HepG2 (cell line): ENCODE results near the gene MAN2B2. TPM values are rescaled to one million over a fixed set of nuclear protein-coding genes. Genes with fewer than 3 reads are reported as not detected.

Experiments
- ATAC-seq: fragments of 200-7000 bp; cut with Tn5 transposase; 3 replicates; pipeline ENCODE4 v1.9.1; 2020; ENCODE audit warnings: mild to moderate bottlenecking, moderate library complexity
- BruUV-seq: library from RNA; stranded (reverse); fragments of 400-500 nt; replicated peaks from 2 replicates; lab custom pipeline; 2021; lab: Mats Ljungman, UMichigan
- CTCF ChIA-PET: fragments of 300-600 bp; formaldehyde crosslinking; extraction: SDS; loops from one replicate; lab custom pipeline; 2021; ENCODE audit warnings: low total read pairs, inconsistent platforms, low intra/inter-chr PET ratio; lab: Yijun Ruan, JAX
- POLR2A ChIA-PET: fragments of 350-600 bp; sonication (Branson Sonifier 250); formaldehyde crosslinking; loops from one replicate; lab custom pipeline; 2020; ENCODE audit warnings: antibody characterized with exemption, inconsistent platforms; lab: Yijun Ruan, JAX
- DNase-seq: peaks from one replicate; pipeline ENCODE4 v3.0.0-alpha.2; 2015; ENCODE audit warnings: low spot score
- FAIRE-seq: peaks from 3 replicates; lab custom pipeline; 2011; peaks lifted over from hg19 to GRCh38; lab: Jason Lieb, UNC
- H2AFZ ChIP-seq: one replicate; pipeline ENCODE4 v1.6.1; 2011; ENCODE audit warnings: low read length, inconsistent platforms
- H3K27ac ChIP-seq: fragments of 300-600 bp; 3 replicates; pipeline ENCODE4 v1.8.0; 2011; ENCODE audit warnings: mixed run types, mild to moderate bottlenecking, mixed read lengths, low read length, inconsistent platforms; ENCODE audit not compliant: insufficient read depth; ENCODE audit errors: extremely low read length
- H3K27me3 ChIP-seq, 2 experiments: fragments of 200-600 bp in 1 of 2; 2 replicates in 1 of 2; 3 replicates in 1 of 2; pipeline versions ENCODE4 v1.6.0 to v1.8.0; 2011; ENCODE audit warnings: low read length in 2 of 2, mild to moderate bottlenecking in 2 of 2, moderate library complexity in 2 of 2, inconsistent platforms in 1 of 2; ENCODE audit not compliant: insufficient read depth in 2 of 2, control insufficient read depth in 1 of 2
- H3K36me3 ChIP-seq, 2 experiments: fragments of 200-600 bp in 1 of 2; replicated peaks in 1 of 2; 2 replicates in 1 of 2; 3 replicates in 1 of 2; pipeline versions ENCODE4 v1.5.1 to v1.8.0; 2011; ENCODE audit warnings: low read length in 2 of 2, inconsistent platforms in 1 of 2; ENCODE audit not compliant: insufficient read depth in 2 of 2, control insufficient read depth in 1 of 2
- H3K4me1 ChIP-seq: 2 replicates; pipeline ENCODE4 v1.5.1; 2012; ENCODE audit warnings: low read length, inconsistent platforms; ENCODE audit not compliant: insufficient read depth
- H3K4me2 ChIP-seq: 2 replicates; pipeline ENCODE4 v1.6.0; 2011; ENCODE audit warnings: low read depth, low read length, inconsistent platforms
- H3K4me3 ChIP-seq, 3 experiments: fragments of 200-600 bp in 1 of 3; sonication (generic), shearing (Covaris generic) in 1 of 3; replicated peaks in 1 of 3; 2 replicates each; pipeline ENCODE4 v1.5.1; 2011 to 2016; ENCODE audit warnings: low read length in 3 of 3, inconsistent platforms in 2 of 3, low read depth in 2 of 3, mild to moderate bottlenecking in 2 of 3, control low read depth in 1 of 3, mixed read lengths in 1 of 3; ENCODE audit not compliant: insufficient read depth in 1 of 3
- H3K79me2 ChIP-seq: one replicate; pipeline ENCODE4 v1.6.1; 2011; ENCODE audit warnings: low read length, inconsistent platforms; ENCODE audit not compliant: insufficient read depth
- H3K9ac ChIP-seq: 2 replicates; pipeline ENCODE4 v1.6.0; 2011; ENCODE audit warnings: mild to moderate bottlenecking, low read depth, low read length, inconsistent platforms; ENCODE audit not compliant: insufficient read depth
- H3K9me3 ChIP-seq: 2 replicates; pipeline ENCODE4 v1.5.1; 2012; ENCODE audit warnings: mild to moderate bottlenecking, low read length
- H4K20me1 ChIP-seq: 2 replicates; pipeline ENCODE4 v1.6.0; 2011; ENCODE audit warnings: inconsistent platforms, mild to moderate bottlenecking, low read length, moderate library complexity; ENCODE audit not compliant: insufficient read depth
- CENPT ChIP-seq: sonication (generic); formaldehyde crosslinking; IDR thresholded peaks from 2 replicates; pipeline ENCODE4 v1.8.0; 2022; ENCODE audit warnings: low read depth, mild to moderate bottlenecking, moderate library complexity, missing genetic modification reagents
- FOXP1 ChIP-seq, 2 experiments: fragments of 450-650 bp in 1 of 2; IDR thresholded peaks; 2 replicates each; pipeline ENCODE4 v1.6.1; 2017 to 2018; ENCODE audit warnings: antibody characterized with exemption in 1 of 2
- KAT8 ChIP-seq: IDR thresholded peaks from 2 replicates; pipeline ENCODE4 v1.6.1; 2016; ENCODE audit warnings: missing genetic modification reagents, missing compliant biosample characterization
- LRRFIP1 ChIP-seq: sonication (generic); formaldehyde crosslinking; conservative IDR thresholded peaks from 2 replicates; pipeline ENCODE4 v1.4.0; 2020; ENCODE audit warnings: missing genetic modification reagents
- SALL1 ChIP-seq: sonication (generic); formaldehyde crosslinking; IDR thresholded peaks from 2 replicates; pipeline ENCODE4 v1.8.0; 2022; ENCODE audit warnings: mild to moderate bottlenecking, missing genetic modification reagents
- SATB2 ChIP-seq: sonication (generic); formaldehyde crosslinking; IDR thresholded peaks from 2 replicates; pipeline ENCODE4 v1.5.0; 2020; ENCODE audit warnings: missing genetic modification reagents
- SIX4 ChIP-seq: sonication (generic); formaldehyde crosslinking; IDR thresholded peaks from 2 replicates; pipeline ENCODE4 v1.4.0; 2020; ENCODE audit warnings: missing genetic modification reagents
- SOX6 ChIP-seq, 2 experiments: fragments of 450-650 bp in 1 of 2; sonication (generic) in 1 of 2; formaldehyde crosslinking in 1 of 2; IDR thresholded peaks; 2 replicates each; pipeline versions ENCODE4 v1.4.0 to v1.6.1; 2017 to 2020; ENCODE audit warnings: antibody characterized with exemption in 1 of 2, mild to moderate bottlenecking in 1 of 2, missing genetic modification reagents in 1 of 2
- SP1 ChIP-seq, 2 experiments: fragments of 450-650 bp in 1 of 2; sonication (generic) in 1 of 2; formaldehyde crosslinking in 1 of 2; IDR thresholded peaks; 2 replicates each; pipeline versions ENCODE4 v1.4.0 to v1.6.1; 2016 to 2020; ENCODE audit warnings: missing genetic modification reagents in 1 of 2
- SP4 ChIP-seq: sonication (generic); formaldehyde crosslinking; IDR thresholded peaks from 2 replicates; pipeline ENCODE4 v1.8.1; 2023; ENCODE audit warnings: mild to moderate bottlenecking, missing genetic modification reagents
- THYN1 ChIP-seq: sonication (generic); formaldehyde crosslinking; IDR thresholded peaks from 2 replicates; pipeline ENCODE4 v1.8.1; 2023; ENCODE audit warnings: low read depth, mild to moderate bottlenecking, moderate library complexity, missing genetic modification reagents, borderline replicate concordance
- ZBTB2 ChIP-seq: sonication (generic); formaldehyde crosslinking; IDR thresholded peaks from 2 replicates; pipeline ENCODE4 v1.8.0; 2022; ENCODE audit warnings: low read depth, missing genetic modification reagents
- ZBTB8A ChIP-seq: sonication (generic); formaldehyde crosslinking; IDR thresholded peaks from 2 replicates; pipeline ENCODE4 v1.4.0; 2020; ENCODE audit warnings: mild to moderate bottlenecking, low read depth, missing genetic modification reagents, borderline replicate concordance
- ZNF224 ChIP-seq: sonication (generic); formaldehyde crosslinking; IDR thresholded peaks from 2 replicates; pipeline ENCODE4 v1.5.0; 2020; ENCODE audit warnings: mild to moderate bottlenecking, missing genetic modification reagents
- ZNF253 ChIP-seq: sonication (generic); formaldehyde crosslinking; IDR thresholded peaks from 2 replicates; pipeline ENCODE4 v1.8.0; 2022; ENCODE audit warnings: mild to moderate bottlenecking, missing genetic modification reagents, borderline replicate concordance
- ZNF432 ChIP-seq: sonication (generic); formaldehyde crosslinking; IDR thresholded peaks from 2 replicates; pipeline ENCODE4 v1.5.0; 2020; ENCODE audit warnings: missing genetic modification reagents, mild to moderate bottlenecking, borderline replicate concordance
- ZNF574 ChIP-seq: sonication (generic); formaldehyde crosslinking; IDR thresholded peaks from 2 replicates; pipeline ENCODE4 v1.4.0; 2020; ENCODE audit warnings: missing genetic modification reagents
- ZNF580 ChIP-seq: IDR thresholded peaks from 2 replicates; pipeline ENCODE4 v1.6.1; 2016; ENCODE audit warnings: low read depth, borderline replicate concordance
- ZNF674 ChIP-seq: sonication (generic); formaldehyde crosslinking; IDR thresholded peaks from 2 replicates; pipeline ENCODE4 v1.5.0; 2020; ENCODE audit warnings: low read depth, mild to moderate bottlenecking, missing genetic modification reagents
- WGBS: methylation state at CpG from one replicate; pipeline ENCODE4 v1.1.6; 2017; ENCODE audit warnings: low lambda C conversion rate; 5-methylcytosine and 5-hydroxymethylcytosine counted together
- in situ Hi-C: cut with HindIII; loops from 2 replicates; pipeline ENCODE4 v1.10.0; 2017; ENCODE audit warnings: low pct_unique_long_range_greater_than_20kb; ENCODE audit not compliant: extremely low pct_ligation_motif_present
- intact Hi-C: fragments of 100-400 bp; cut with micrococcal nuclease; formaldehyde crosslinking; loops from one replicate; pipeline ENCODE4 v1.10.0; 2022; ENCODE audit not compliant: unreplicated experiment
- polyA plus RNA-seq, 8 experiments: library from polyadenylated mRNA; depleted of rRNA in 3 of 8; stranded (reverse) in 7 of 8; unstranded in 1 of 8; fragments of >200 nt; fragmentation: Illumina TruSeq in 4 of 8; extraction: Trizol in 4 of 8; gene quantifications; 2 replicates each; pipeline versions ENCODE4 v1.2.1 to v1.2.3, GENCODE V29; 2011 to 2016; ENCODE audit warnings: low read depth in 4 of 8, missing spikeins in 1 of 8, mixed read lengths in 1 of 8; ENCODE audit not compliant: insufficient read depth in 1 of 8
- total RNA-seq, 5 experiments: library from RNA; depleted of rRNA; stranded (reverse); fragments of >200 nt; fragmentation: Illumina TruSeq; extraction: Trizol; gene quantifications; 2 replicates each; pipeline ENCODE4 v1.2.3, GENCODE V29; 2016; ENCODE audit warnings: low read depth in 1 of 5

MAN2B2 gene
- total and polyA plus RNA-seq, 2 of the 13 experiments (the other 11 are each of a cell fraction or from before 2014, with no cell fraction given) = 4.8 to 5.4 TPM

GRCh38 chr4:6619116-6619465 is 44.1 kb downstream of the MAN2B2 start:
- TF ChIP-seq SOX6 (IDR thresholded peaks at IDR 0.05) = no peak
- TF ChIP-seq SOX6 (CRISPR knock-in tag; IDR thresholded peaks at IDR 0.05) = no peak
- no peak for TF ChIP-seq LRRFIP1
- TF ChIP-seq ZBTB8A (CRISPR knock-in tag) = no peak
- no peak for TF ChIP-seq THYN1
- no peak for TF ChIP-seq SIX4 (CRISPR knock-in tag)
- TF ChIP-seq ZBTB2 (CRISPR knock-in tag) = no peak
- TF ChIP-seq ZNF224 = no peak
- TF ChIP-seq KAT8 (CRISPR knock-in tag) = no peak
- no peak for TF ChIP-seq FOXP1 (IDR thresholded peaks at IDR 0.05)
- TF ChIP-seq FOXP1 (CRISPR knock-in tag; IDR thresholded peaks at IDR 0.05) = no peak
- no peak for TF ChIP-seq SP1 (IDR thresholded peaks at IDR 0.05)
- no peak for TF ChIP-seq SP1 (CRISPR knock-in tag; IDR thresholded peaks at IDR 0.05)
- no peak for TF ChIP-seq ZNF253 (CRISPR knock-in tag)
- no peak for TF ChIP-seq ZNF574
- no peak for TF ChIP-seq SALL1 (CRISPR knock-in tag)
- no peak for TF ChIP-seq ZNF674
- TF ChIP-seq CENPT (CRISPR knock-in tag) = no peak
- no peak for TF ChIP-seq ZNF580 (CRISPR knock-in tag)
- TF ChIP-seq SATB2 (CRISPR knock-in tag) = no peak
- no peak for TF ChIP-seq SP4
- TF ChIP-seq ZNF432 (CRISPR knock-in tag) = no peak
- Histone ChIP-seq H3K9me3 (no peaks in the 10 kb centered on the region), H3K27me3 (no peaks in the 10 kb centered on the region; a peak in 1 of 5 replicates), H2AFZ (no peak overlapping the region), H3K4me3 (no peak overlapping the region), H4K20me1 (no peaks in the 10 kb centered on the region), H3K4me2 (no peak overlapping the region), H3K79me2 (no peaks in the 10 kb centered on the region), H3K9ac (no peak overlapping the region), H3K4me1 (no peaks in the 10 kb centered on the region), H3K36me3 (peaks cover 2 to 5% of the 10 kb centered on the region in 2 experiments; a peak in 3 of 5 replicates), H3K27ac (no peak overlapping the region)
- in situ Hi-C loops = no loop called here
- CTCF ChIA-PET = no interaction called here
- POLR2A ChIA-PET = no interaction called here
- FAIRE-seq = no peak
- intact Hi-C loops = no loop called here
- WGBS = 94% methylated on average over 13 of the region's 13 CpGs
- no peak for DNase-seq
- no TSS peak for BruUV-seq
- no peak for ATAC-seq
